Brain microvascular endothelial cell (primary cell): ENCODE results near the gene SLC41A1.

Experiments used
- DNase-seq: peaks from one replicate; pipeline ENCODE4 v3.0.0-alpha.2; 2020
- H3K27ac ChIP-seq: fragments of 250-450 bp; sonication (Bioruptor Pico); 2 replicates; pipeline ENCODE4 v1.5.1; 2020; ENCODE audit warnings: mild to moderate bottlenecking, moderate library complexity
- H3K27me3 ChIP-seq: fragments of 250-450 bp; sonication (Bioruptor Pico); replicated peaks from 2 replicates; pipeline ENCODE4 v1.5.1; 2020; ENCODE audit warnings: mild to moderate bottlenecking
- H3K36me3 ChIP-seq: fragments of 250-450 bp; sonication (Bioruptor Pico); replicated peaks from 2 replicates; pipeline ENCODE4 v1.5.1; 2020; ENCODE audit warnings: mild to moderate bottlenecking
- H3K4me3 ChIP-seq: 2 replicates; pipeline ENCODE4 v1.5.1; 2011; ENCODE audit warnings: low read depth, mild to moderate bottlenecking, control low read depth, low read length, moderate library complexity
- in situ Hi-C: cut with HindIII; loops from 2 replicates; pipeline ENCODE4 v1.10.0; 2017; ENCODE audit warnings: low sequenced_read_pairs, low pct_ligation_motif_present
- TF ChIP-seq, protein P1 (sequence below): IDR thresholded peaks from 2 replicates; pipeline ENCODE4 v1.5.1; 2011; ENCODE audit warnings: low read depth, mild to moderate bottlenecking, moderate library complexity, low read length, control low read depth, inconsistent platforms; ENCODE audit errors: missing control alignments

The SLC41A1 gene

GRCh38 chr1:205741681-205742080 is 71.3 kb downstream of the SLC41A1 start:
- Histone ChIP-seq H3K27ac (no peak overlapping the region), H3K4me3 (no peak overlapping the region), H3K36me3 (peaks cover 3% of the 10 kb centered on the region), H3K27me3 (no peaks in the 10 kb centered on the region)
- TF ChIP-seq, protein P1, sequence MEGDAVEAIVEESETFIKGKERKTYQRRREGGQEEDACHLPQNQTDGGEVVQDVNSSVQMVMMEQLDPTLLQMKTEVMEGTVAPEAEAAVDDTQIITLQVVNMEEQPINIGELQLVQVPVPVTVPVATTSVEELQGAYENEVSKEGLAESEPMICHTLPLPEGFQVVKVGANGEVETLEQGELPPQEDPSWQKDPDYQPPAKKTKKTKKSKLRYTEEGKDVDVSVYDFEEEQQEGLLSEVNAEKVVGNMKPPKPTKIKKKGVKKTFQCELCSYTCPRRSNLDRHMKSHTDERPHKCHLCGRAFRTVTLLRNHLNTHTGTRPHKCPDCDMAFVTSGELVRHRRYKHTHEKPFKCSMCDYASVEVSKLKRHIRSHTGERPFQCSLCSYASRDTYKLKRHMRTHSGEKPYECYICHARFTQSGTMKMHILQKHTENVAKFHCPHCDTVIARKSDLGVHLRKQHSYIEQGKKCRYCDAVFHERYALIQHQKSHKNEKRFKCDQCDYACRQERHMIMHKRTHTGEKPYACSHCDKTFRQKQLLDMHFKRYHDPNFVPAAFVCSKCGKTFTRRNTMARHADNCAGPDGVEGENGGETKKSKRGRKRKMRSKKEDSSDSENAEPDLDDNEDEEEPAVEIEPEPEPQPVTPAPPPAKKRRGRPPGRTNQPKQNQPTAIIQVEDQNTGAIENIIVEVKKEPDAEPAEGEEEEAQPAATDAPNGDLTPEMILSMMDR: no peak
- DNase-seq: no peak
- in situ Hi-C loops: no loop called here

GRCh38 chr1:205739348-205740160 is 73.4 kb downstream of the SLC41A1 start:
- DNase-seq: peak; percentile 51
- no peak overlapping the region for H3K4me3 ChIP-seq
- in situ Hi-C loops: no loop called here
- peak overlapping the region; percentile 29 for H3K27ac ChIP-seq
- no peaks in the 10 kb centered on the region for H3K27me3 ChIP-seq
- TF ChIP-seq, protein P1: peak; percentile 55
- peaks cover 3% of the 10 kb centered on the region for H3K36me3 ChIP-seq
